Thyroid gland (tissue), 4 donors: Measurements from ENCODE around the gene KRT1. TPM values are rescaled to one million over a fixed set of nuclear protein-coding genes. Genes with fewer than 3 reads are reported as not detected.

Source experiments
- DNase-seq, 2 donors: peaks; one replicate each; pipeline ENCODE4 v3.0.0-alpha.2; 2019
- H3K27ac ChIP-seq, 3 donors: fragments of 200-600 bp; sonication (generic); 1 replicate in 2 of 3; 2 replicates in 1 of 3; pipeline ENCODE4 v1.5.1; 2016 to 2019; ENCODE audit warnings: mild to moderate bottlenecking in 1 of 3, moderate library complexity in 1 of 3
- H3K27me3 ChIP-seq: fragments of 200-600 bp; sonication (generic); one replicate; pipeline ENCODE4 v1.5.1; 2019
- H3K36me3 ChIP-seq, 2 donors: fragments of 200-600 bp; sonication (generic); one replicate each; pipeline ENCODE4 v1.5.1; 2016 to 2019
- H3K4me1 ChIP-seq, 2 donors: fragments of 200-600 bp; sonication (generic); one replicate each; pipeline ENCODE4 v1.5.1; 2017 to 2019
- H3K4me3 ChIP-seq, 3 donors: fragments of 200-600 bp; sonication (generic); replicated peaks in 1 of 3; 1 replicate in 2 of 3; 2 replicates in 1 of 3; pipeline ENCODE4 v1.5.1; 2016; ENCODE audit warnings: mild to moderate bottlenecking in 1 of 3
- H3K9me3 ChIP-seq: fragments of 200-600 bp; sonication (generic); one replicate; pipeline ENCODE4 v1.5.1; 2017
- POLR2A ChIP-seq, 2 donors: fragments of 450-650 bp; IDR thresholded peaks; one replicate each; pipeline ENCODE4 v1.6.1; 2017; ENCODE audit warnings: antibody characterized with exemption in 2 of 2, mild to moderate bottlenecking in 2 of 2, moderate library complexity in 1 of 2
- whole genome bisulfite sequencing, 2 donors: methylation state at CpG; one replicate each; pipeline ENCODE4 v1.1.5; 2017; 5-methylcytosine and 5-hydroxymethylcytosine counted together
- intact Hi-C: fragments of 100-400 bp; cut with DNase I; formaldehyde crosslinking; loops from one replicate; pipeline ENCODE4 v1.15.1; 2023
- total RNA-seq, 4 donors: library from RNA; depleted of rRNA; stranded (reverse); fragments of >200 nt; gene quantifications; one replicate each; pipeline ENCODE4 v1.2.3, GENCODE V29; 2016
- TF ChIP-seq, protein P1 (sequence below), 6 experiments: fragments of 200-600 bp in 3 of 6; fragments of 450-650 bp in 3 of 6; sonication (generic) in 3 of 6; IDR thresholded peaks; one replicate each; pipeline ENCODE4 v1.5.1; 2016 to 2019; ENCODE audit warnings: antibody characterized with exemption in 6 of 6, mild to moderate bottlenecking in 2 of 6, inconsistent platforms in 1 of 6, moderate library complexity in 1 of 6

Gene KRT1
- total RNA-seq, 4 donors from 2014 or later: 2.8 TPM; not detected in 3

DNA sequence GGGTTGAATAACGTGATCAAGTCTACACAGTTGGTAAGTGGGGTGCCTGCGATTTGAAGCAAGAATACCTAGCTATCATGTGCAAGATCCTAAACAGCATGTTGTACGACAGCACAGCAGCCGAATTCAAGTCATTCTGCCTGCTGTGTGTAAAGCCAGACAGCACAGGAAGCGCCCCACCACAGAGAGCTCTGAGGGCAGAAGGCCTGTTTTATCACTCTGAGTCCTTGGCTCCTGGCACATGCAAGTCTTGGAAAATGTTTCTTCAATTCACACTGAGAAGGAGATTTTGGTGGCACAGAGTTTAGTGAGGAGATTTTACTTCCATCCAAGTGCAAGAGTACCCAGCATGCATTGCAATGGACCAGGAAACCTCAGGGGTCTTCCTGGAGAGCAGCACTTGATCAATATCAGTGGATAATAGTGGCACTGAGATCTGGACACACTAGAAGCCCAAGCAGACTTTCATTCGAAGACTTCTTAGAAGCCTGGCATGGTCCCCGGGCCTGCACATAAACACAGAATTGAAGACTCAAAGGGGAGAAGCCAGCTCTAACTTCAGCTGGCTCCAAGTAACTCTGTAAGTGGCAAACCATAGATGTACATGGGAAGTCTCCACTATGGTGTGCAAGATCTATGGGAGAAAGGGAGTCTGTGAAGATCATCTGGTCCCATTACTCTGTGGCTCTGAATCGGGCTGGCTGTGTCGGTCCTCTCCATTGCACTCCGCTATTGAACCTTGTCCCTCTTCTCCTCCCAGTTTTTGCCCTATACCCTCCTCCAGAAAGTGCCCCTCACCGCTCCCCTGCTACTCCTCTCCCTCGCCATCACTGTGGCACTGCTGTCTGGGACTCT, 1.5 kb upstream of the KRT1 start:
- Histone ChIP-seq H3K4me3 (no peak overlapping the region), H3K9me3 (no peaks in the 10 kb centered on the region), H3K36me3 (no peaks in the 10 kb centered on the region), H3K27ac (no peak overlapping the region), H3K4me1 (no peaks in the 10 kb centered on the region), H3K27me3 (no peaks in the 10 kb centered on the region)
- TF ChIP-seq, protein P1, sequence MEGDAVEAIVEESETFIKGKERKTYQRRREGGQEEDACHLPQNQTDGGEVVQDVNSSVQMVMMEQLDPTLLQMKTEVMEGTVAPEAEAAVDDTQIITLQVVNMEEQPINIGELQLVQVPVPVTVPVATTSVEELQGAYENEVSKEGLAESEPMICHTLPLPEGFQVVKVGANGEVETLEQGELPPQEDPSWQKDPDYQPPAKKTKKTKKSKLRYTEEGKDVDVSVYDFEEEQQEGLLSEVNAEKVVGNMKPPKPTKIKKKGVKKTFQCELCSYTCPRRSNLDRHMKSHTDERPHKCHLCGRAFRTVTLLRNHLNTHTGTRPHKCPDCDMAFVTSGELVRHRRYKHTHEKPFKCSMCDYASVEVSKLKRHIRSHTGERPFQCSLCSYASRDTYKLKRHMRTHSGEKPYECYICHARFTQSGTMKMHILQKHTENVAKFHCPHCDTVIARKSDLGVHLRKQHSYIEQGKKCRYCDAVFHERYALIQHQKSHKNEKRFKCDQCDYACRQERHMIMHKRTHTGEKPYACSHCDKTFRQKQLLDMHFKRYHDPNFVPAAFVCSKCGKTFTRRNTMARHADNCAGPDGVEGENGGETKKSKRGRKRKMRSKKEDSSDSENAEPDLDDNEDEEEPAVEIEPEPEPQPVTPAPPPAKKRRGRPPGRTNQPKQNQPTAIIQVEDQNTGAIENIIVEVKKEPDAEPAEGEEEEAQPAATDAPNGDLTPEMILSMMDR (IDR thresholded peaks at IDR 0.05): no peak
- no peak for TF ChIP-seq POLR2A (IDR thresholded peaks at IDR 0.05)
- WGBS, 2 donors: 80 to 83% methylated on average over 12 of the region's 12 CpGs
- no peak for DNase-seq
- intact Hi-C loops: no loop called here

DNA sequence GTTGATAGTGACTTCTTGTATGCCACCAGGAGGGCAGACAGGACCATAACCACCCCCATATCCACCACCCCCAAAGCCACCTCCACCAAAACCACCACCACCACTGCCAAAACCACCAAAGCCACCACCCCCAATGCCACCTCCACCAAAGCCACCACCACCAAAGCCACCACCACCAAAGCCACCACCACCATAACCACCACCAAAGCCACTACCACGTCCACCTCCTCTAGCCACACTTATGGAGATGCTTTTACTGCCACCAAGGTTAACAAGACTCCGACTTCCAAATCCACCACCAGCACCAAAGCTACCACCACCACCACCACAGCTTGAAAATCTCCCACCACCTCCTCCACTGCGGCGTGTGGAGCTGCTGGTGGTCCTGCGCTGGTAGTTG, 332 bp downstream of the KRT1 start:
- no peak for DNase-seq
- no peaks in the 10 kb centered on the region for H3K9me3 ChIP-seq
- H3K4me1 ChIP-seq: no peaks in the 10 kb centered on the region
- intact Hi-C loops: no loop called here
- H3K36me3 ChIP-seq: no peaks in the 10 kb centered on the region
- no peak for TF ChIP-seq POLR2A (IDR thresholded peaks at IDR 0.05)
- TF ChIP-seq, protein P1 (IDR thresholded peaks at IDR 0.05): no peak
- H3K27me3 ChIP-seq: no peaks in the 10 kb centered on the region
- 91 to 93% methylated on average over 5 of the region's 5 CpGs for WGBS, 2 donors
- H3K27ac ChIP-seq: no peak overlapping the region
- no peak overlapping the region for H3K4me3 ChIP-seq

DNA sequence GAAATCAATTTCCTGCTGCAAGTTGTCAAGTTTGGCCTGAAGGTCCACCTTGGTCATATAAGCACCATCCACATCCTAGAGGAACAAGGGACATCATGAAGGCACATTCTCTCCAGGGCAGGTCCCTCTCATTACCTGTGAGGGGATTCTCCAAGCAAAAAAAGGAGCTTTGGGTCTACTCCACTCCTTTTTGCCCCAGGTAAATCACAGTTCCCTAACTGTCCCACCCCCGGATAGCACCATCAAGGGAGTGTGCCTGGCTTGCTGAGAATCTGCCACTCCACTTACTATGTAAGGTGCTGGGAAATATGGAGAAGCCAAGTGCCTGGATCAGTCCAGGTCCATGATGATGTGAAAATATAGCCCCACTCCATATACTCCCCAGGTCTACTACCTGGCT, 2.5 kb downstream of the KRT1 start:
- Histone ChIP-seq H3K27me3 (no peaks in the 10 kb centered on the region), H3K4me1 (no peaks in the 10 kb centered on the region), H3K9me3 (no peaks in the 10 kb centered on the region), H3K4me3 (no peak overlapping the region), H3K36me3 (no peaks in the 10 kb centered on the region), H3K27ac (no peak overlapping the region)
- TF ChIP-seq, protein P1 (IDR thresholded peaks at IDR 0.05): no peak
- TF ChIP-seq POLR2A (IDR thresholded peaks at IDR 0.05): no peak
- WGBS, 2 donors: 80 to 89% methylated on average over 1 of the region's 1 CpG
- intact Hi-C loops: no loop called here
- DNase-seq: no peak

DNA sequence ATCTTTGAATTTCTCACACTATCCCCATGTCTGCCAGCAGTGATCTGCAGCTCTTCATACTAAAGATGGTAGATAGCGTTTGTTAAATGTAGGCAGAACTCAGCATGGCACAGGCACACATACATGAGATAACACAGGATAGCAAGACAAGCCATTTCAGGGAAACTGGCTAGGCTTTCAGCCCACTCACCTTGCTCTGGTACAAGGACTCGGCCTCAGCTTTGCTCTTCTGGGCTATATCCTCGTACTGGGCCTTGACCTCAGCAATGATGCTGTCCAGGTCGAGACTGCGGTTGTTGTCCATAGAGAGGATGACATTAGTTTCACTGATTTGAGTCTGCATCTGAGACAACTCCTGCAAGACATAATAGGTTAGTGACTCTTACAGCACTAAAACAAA, 3.1 kb downstream of the KRT1 start:
- Histone ChIP-seq H3K27ac (no peak overlapping the region), H3K4me3 (no peak overlapping the region), H3K4me1 (no peaks in the 10 kb centered on the region), H3K36me3 (no peaks in the 10 kb centered on the region), H3K9me3 (no peaks in the 10 kb centered on the region), H3K27me3 (no peaks in the 10 kb centered on the region)
- 90 to 91% methylated on average over 5 of the region's 5 CpGs for whole genome bisulfite sequencing, 2 donors
- intact Hi-C loops: no loop called here
- DNase-seq: no peak
- TF ChIP-seq, protein P1 (IDR thresholded peaks at IDR 0.05): no peak
- no peak for TF ChIP-seq POLR2A (IDR thresholded peaks at IDR 0.05)

DNA sequence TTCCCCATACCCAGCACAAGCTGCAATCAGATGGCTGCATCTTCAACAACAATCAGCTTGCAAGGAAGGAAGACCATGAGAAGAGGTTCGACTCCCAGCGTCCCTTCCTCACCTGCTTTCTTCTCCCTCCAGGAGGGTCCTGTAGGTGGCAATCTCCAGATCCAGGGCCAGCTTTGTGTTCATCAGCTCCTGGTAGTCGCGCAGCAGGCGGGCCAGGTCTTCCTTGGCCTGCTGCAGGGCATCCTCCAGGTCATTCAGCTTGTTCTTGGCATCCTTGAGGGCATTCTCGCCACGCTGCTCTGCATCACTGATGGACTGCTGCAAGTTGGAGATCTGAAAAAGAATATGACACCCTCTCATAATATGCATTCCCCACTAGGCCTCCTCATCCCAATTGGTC, 4.0 kb downstream of the KRT1 start:
- intact Hi-C loops: no loop called here
- Histone ChIP-seq H3K27me3 (no peaks in the 10 kb centered on the region), H3K9me3 (no peaks in the 10 kb centered on the region), H3K4me3 (no peak overlapping the region), H3K27ac (no peak overlapping the region), H3K4me1 (no peaks in the 10 kb centered on the region), H3K36me3 (no peaks in the 10 kb centered on the region)
- WGBS, 2 donors: 80 to 92% methylated on average over 5 to 7 of the region's 7 CpGs
- no peak for TF ChIP-seq POLR2A (IDR thresholded peaks at IDR 0.05)
- TF ChIP-seq, protein P1 (IDR thresholded peaks at IDR 0.05): no peak
- DNase-seq: no peak
